Right atrium auricular region (tissue), 2 donors: ENCODE measurements around the gene LGALS13. TPM values are rescaled to one million over a fixed set of nuclear protein-coding genes. Genes with fewer than 3 reads are reported as not detected.

ENCODE experiments used
- DNase-seq: peaks from one replicate; pipeline ENCODE4 v3.0.0-alpha.2; 2019; ENCODE audit warnings: low spot score
- H3K27ac ChIP-seq, 2 donors: fragments of 200-600 bp; sonication (generic); 1 replicate in 1 of 2; 2 replicates in 1 of 2; pipeline ENCODE4 v1.5.1; 2016 to 2019
- H3K27me3 ChIP-seq, 2 donors: fragments of 200-600 bp; sonication (generic); one replicate each; pipeline versions ENCODE4 v1.5.1 to v1.6.0; 2017 to 2019
- H3K36me3 ChIP-seq: fragments of 200-600 bp; sonication (generic); one replicate; pipeline ENCODE4 v1.5.1; 2016
- H3K4me1 ChIP-seq, 2 donors: fragments of 200-600 bp; sonication (generic); one replicate each; pipeline versions ENCODE4 v1.5.1 to v1.6.0; 2017 to 2019
- H3K4me3 ChIP-seq, 2 donors: fragments of 200-600 bp; sonication (generic); 1 replicate in 1 of 2; 2 replicates in 1 of 2; pipeline ENCODE4 v1.5.1; 2017 to 2019; ENCODE audit warnings: mild to moderate bottlenecking in 1 of 2, moderate library complexity in 1 of 2
- H3K9me3 ChIP-seq, 2 donors: fragments of 200-600 bp; sonication (generic); one replicate each; pipeline ENCODE4 v1.5.1; 2019
- total RNA-seq, 2 donors: library from RNA; depleted of rRNA; stranded (reverse); fragments of >200 nt; gene quantifications; one replicate each; pipeline ENCODE4 v1.1.0, GENCODE V29; 2016
- TF ChIP-seq, protein P1 (sequence below), 2 donors: fragments of 200-600 bp; sonication (generic); IDR thresholded peaks; one replicate each; pipeline ENCODE4 v1.5.1; 2019; ENCODE audit warnings: antibody characterized with exemption in 2 of 2

Gene LGALS13
- total RNA-seq, 2 donors from 2014 or later: not detected

DNA sequence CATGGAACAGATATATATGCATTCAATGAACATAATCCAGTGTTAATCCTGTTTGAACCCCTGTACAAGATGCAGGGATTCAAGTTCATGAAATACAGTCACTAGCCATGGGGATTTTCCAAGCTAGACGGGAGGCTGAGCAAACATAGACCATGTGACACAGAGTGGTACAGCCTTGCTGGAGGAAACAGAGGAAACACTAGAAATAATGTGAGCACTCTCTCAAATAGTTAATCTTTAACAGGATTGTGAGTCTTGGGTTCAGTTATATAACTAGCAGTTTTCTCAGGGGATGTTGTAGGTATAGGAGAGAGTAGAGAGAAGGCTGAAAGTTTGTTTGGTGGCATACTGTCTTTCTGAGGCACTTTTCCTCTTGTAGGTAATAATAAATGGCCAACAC is 39.4 kb downstream of the LGALS13 start:
- Histone ChIP-seq H3K4me1 (no peaks in the 10 kb centered on the region), H3K4me3 (no peak overlapping the region), H3K27ac (no peak overlapping the region), H3K36me3 (no peaks in the 10 kb centered on the region), H3K9me3 (no peaks in the 10 kb centered on the region), H3K27me3 (no peaks in the 10 kb centered on the region)
- TF ChIP-seq, protein P1, sequence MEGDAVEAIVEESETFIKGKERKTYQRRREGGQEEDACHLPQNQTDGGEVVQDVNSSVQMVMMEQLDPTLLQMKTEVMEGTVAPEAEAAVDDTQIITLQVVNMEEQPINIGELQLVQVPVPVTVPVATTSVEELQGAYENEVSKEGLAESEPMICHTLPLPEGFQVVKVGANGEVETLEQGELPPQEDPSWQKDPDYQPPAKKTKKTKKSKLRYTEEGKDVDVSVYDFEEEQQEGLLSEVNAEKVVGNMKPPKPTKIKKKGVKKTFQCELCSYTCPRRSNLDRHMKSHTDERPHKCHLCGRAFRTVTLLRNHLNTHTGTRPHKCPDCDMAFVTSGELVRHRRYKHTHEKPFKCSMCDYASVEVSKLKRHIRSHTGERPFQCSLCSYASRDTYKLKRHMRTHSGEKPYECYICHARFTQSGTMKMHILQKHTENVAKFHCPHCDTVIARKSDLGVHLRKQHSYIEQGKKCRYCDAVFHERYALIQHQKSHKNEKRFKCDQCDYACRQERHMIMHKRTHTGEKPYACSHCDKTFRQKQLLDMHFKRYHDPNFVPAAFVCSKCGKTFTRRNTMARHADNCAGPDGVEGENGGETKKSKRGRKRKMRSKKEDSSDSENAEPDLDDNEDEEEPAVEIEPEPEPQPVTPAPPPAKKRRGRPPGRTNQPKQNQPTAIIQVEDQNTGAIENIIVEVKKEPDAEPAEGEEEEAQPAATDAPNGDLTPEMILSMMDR (IDR thresholded peaks at IDR 0.05): no peak
- DNase-seq: no peak

DNA sequence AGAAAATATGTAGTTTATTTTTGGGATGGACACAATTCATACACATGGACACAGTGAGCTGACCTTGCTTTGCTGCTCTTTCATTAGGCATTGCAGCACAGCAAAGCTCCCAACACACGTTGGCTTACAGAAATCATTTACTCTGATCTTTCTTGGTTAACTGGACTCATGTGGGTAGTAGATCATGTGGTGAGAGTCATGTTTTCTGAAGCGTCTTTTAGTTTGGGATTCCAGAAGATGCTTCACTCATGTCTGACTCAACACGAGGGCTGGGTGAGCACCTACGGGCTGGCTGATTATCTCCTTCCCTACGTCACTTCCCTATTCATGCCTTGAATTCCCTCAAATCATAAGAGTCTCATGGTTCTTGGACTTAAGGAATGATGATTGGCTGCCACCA is 41.3 kb downstream of the LGALS13 start:
- no peak for DNase-seq
- H3K36me3 ChIP-seq: no peaks in the 10 kb centered on the region
- TF ChIP-seq, protein P1 (IDR thresholded peaks at IDR 0.05): no peak

DNA sequence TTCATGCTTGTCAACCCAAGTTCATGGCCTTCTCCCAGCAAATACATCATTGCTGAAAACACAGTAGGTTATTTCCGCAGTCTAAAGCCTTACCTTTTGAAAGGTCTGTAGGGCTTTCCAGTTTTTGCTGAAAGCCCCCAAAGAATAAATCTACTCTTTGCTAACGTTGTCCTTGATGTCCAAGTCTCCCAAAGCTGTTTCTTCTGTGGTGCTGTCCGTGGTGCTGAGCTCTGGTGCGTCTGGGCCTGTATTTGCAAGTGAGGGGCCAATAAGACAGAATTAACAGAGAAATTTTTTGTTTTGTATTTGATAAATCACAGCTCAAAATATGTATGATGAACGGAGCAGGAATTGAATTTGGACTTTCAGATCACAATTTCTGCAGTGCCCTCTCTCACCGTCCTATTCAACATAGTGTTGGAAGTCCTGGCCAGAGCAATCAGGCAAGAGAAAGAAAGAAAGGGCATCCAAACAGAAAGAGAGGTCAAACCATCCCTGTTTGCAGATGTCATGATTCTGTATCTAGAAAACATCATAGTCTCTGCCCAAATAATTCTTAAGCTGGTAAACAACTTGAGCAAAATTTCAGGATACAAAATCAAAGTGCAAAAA is 43.6 kb downstream of the LGALS13 start:
- H3K4me1 ChIP-seq: no peaks in the 10 kb centered on the region
- H3K27ac ChIP-seq: no peak overlapping the region
- H3K27me3 ChIP-seq: no peaks in the 10 kb centered on the region
- TF ChIP-seq, protein P1 (IDR thresholded peaks at IDR 0.05): no peak
- DNase-seq: no peak
- H3K9me3 ChIP-seq: no peaks in the 10 kb centered on the region
- H3K36me3 ChIP-seq: no peaks in the 10 kb centered on the region
- H3K4me3 ChIP-seq: no peak overlapping the region

More for the DNA sequence above, 41.3 kb downstream of the LGALS13 start:
- Histone ChIP-seq H3K27me3 (no peaks in the 10 kb centered on the region), H3K27ac (no peak overlapping the region), H3K4me3 (no peak overlapping the region), H3K4me1 (no peaks in the 10 kb centered on the region), H3K9me3 (no peaks in the 10 kb centered on the region)

DNA sequence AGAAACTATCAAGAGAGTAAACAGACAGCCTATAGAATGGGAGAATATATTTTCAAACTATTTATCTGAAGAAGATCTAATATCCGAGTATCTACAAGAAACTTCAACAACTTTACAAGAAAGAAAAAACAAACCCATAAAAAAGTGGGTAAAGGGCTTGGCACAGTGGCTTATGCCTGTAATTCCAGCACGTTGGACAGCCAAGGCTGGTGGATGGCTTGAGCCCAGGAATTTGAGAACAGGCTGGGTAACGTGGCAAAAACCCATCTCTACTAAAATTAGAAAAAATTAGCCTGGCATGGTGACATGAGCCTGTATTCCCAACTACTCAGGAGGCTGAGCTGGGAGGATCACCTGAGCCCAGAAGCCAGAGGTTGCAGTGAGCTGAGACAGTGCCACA is 45.6 kb downstream of the LGALS13 start:
- H3K27ac ChIP-seq: no peak overlapping the region
- H3K4me1 ChIP-seq: no peaks in the 10 kb centered on the region
- no peak overlapping the region for H3K4me3 ChIP-seq
- TF ChIP-seq, protein P1 (IDR thresholded peaks at IDR 0.05): no peak
- no peak for DNase-seq
- no peaks in the 10 kb centered on the region for H3K9me3 ChIP-seq
- H3K36me3 ChIP-seq: no peaks in the 10 kb centered on the region
- H3K27me3 ChIP-seq: no peaks in the 10 kb centered on the region

DNA sequence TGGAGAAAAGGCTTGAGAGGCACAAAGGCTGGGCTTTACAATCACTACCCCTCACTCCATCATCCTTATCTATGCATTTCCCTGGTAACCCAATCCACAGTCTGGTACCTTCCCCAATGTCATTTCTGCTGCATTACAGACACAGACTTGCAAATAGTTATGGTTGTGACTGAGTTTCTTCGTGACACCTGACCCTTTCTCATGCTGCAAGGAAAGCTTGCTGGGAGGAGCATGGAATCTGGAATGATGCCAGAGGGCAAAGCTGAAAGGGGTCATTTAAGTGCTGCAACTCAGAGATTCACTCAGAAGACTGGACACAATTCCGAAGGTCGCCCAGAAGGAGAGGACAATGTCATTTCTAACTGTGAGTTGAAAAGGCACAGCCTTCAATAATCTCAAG is 53.3 kb downstream of the LGALS13 start, which contains the start of gene LGALS16:
Gene LGALS16, plus strand, starts transcription at position 301 of the 400 bp plus-strand sequence. Its CDS starts 49 bp downstream, at position 350.
- no peaks in the 10 kb centered on the region for H3K9me3 ChIP-seq
- no peak for DNase-seq
- H3K27ac ChIP-seq: no peak within 1 kb of the TSS
- no peaks in the 10 kb centered on the region for H3K4me1 ChIP-seq
- H3K36me3 ChIP-seq: no peaks in the 10 kb centered on the region
- H3K27me3 ChIP-seq: no peaks in the 10 kb centered on the region
- TF ChIP-seq, protein P1 (IDR thresholded peaks at IDR 0.05): no peak
- no peak within 1 kb of the TSS for H3K4me3 ChIP-seq

Other genes starting within 250 kb of the LGALS13 start
- 10 to 100 TPM; 34.8 to 54.3 TPM for gene PAF1, start 211.4 kb upstream of the LGALS13 start, total RNA-seq
- 10 to 100 TPM; 29.9 to 32.3 TPM for gene MED29, start 211.1 kb upstream of the LGALS13 start, total RNA-seq
- 100 to 1,000 TPM; 107 to 202 TPM for gene ZFP36, start 195.7 kb upstream of the LGALS13 start, total RNA-seq
- gene PLEKHG2, start 189.9 kb upstream of the LGALS13 start, total RNA-seq: 10 to 100 TPM in 1 of 2 donors, 1 to 10 TPM in 1; 7.5 to 12.0 TPM
- 1,000 to 10,000 TPM; 1,032 to 1,330 TPM for gene RPS16, start 166.6 kb upstream of the LGALS13 start, total RNA-seq
- 10 to 100 TPM; 81.7 to 95.1 TPM for gene SUPT5H, start 156.9 kb upstream of the LGALS13 start, total RNA-seq
- gene TIMM50, start 121.7 kb upstream of the LGALS13 start, total RNA-seq: 10 to 100 TPM; 60.0 to 80.9 TPM
- not detected for gene DLL3, start 103.6 kb upstream of the LGALS13 start, total RNA-seq
- gene SELENOV, start 87.4 kb upstream of the LGALS13 start, total RNA-seq: not detected
- gene EID2B, start 69.7 kb upstream of the LGALS13 start, total RNA-seq: 1 to 10 TPM; 2.1 to 2.3 TPM
- 10 to 100 TPM in 1 of 2 donors, 1 to 10 TPM in 1; 6.7 to 11.1 TPM for gene EID2, start 62.4 kb upstream of the LGALS13 start, total RNA-seq
- not detected for gene LGALS16, start 53.4 kb downstream of the LGALS13 start, total RNA-seq
- gene LGALS14, start 102.0 kb downstream of the LGALS13 start, total RNA-seq: not detected
- gene CLC, start 135.5 kb downstream of the LGALS13 start, total RNA-seq: not detected
- gene LEUTX, start 176.3 kb downstream of the LGALS13 start, total RNA-seq: not detected
- 10 to 100 TPM; 11.1 to 14.5 TPM for gene DYRK1B, start 231.6 kb downstream of the LGALS13 start, total RNA-seq
- gene FBL, start 243.9 kb downstream of the LGALS13 start, total RNA-seq: 10 to 100 TPM; 63.7 to 88.5 TPM